OCI-LY3 (cell line): ENCODE measurements around the gene CHFR.

ENCODE experiments used
- H2AFZ ChIP-seq: fragments of 200-600, 300-600 bp; shearing (Covaris generic); 2 replicates; pipeline ENCODE4 v1.6.0; 2014; ENCODE audit warnings: antibody characterized with exemption, low read depth, low read length
- H3K27ac ChIP-seq: fragments of 200-600, 300-600 bp; sonication (generic); 2 replicates; pipeline ENCODE4 v1.5.1; 2014; ENCODE audit warnings: mild to moderate bottlenecking, low read length, moderate library complexity, mixed read lengths
- H3K27me3 ChIP-seq: fragments of 200-600, 300-600 bp; sonication (generic); 2 replicates; pipeline ENCODE4 v1.6.1; 2014; ENCODE audit warnings: low read depth, low read length, mixed read lengths
- H3K36me3 ChIP-seq: fragments of 200-600, 300-600 bp; sonication (generic); replicated peaks from 2 replicates; pipeline ENCODE3; 2014; ENCODE audit warnings: low read depth, low read length, mixed read lengths
- H3K4me1 ChIP-seq: fragments of 300-600, 200-600 bp; sonication (generic); 2 replicates; pipeline ENCODE4 v1.6.1; 2014; ENCODE audit warnings: low read length, mixed read lengths
- H3K4me2 ChIP-seq: fragments of 200-600, 300-600 bp; sonication (generic); 2 replicates; pipeline ENCODE4 v1.6.1; 2014; ENCODE audit warnings: low read length, mixed read lengths
- H3K4me3 ChIP-seq: fragments of 300-600, 200-600 bp; sonication (generic); 2 replicates; pipeline ENCODE4 v1.5.1; 2014; ENCODE audit warnings: antibody characterized with exemption, mild to moderate bottlenecking, low read length, moderate library complexity
- H3K79me2 ChIP-seq: fragments of 300-600, 200-600 bp; shearing (Covaris generic); 2 replicates; pipeline ENCODE4 v1.6.1; 2014; ENCODE audit warnings: mild to moderate bottlenecking, low read length, mixed read lengths
- H3K9ac ChIP-seq: fragments of 300-600, 200-600 bp; shearing (Covaris generic); 2 replicates; pipeline ENCODE4 v1.6.0; 2014; ENCODE audit warnings: mild to moderate bottlenecking, low read length, moderate library complexity
- H3K9me3 ChIP-seq: fragments of 200-600, 300-600 bp; shearing (Covaris generic); 2 replicates; pipeline ENCODE4 v1.6.1; 2014; ENCODE audit warnings: low read length, mixed read lengths; ENCODE audit not compliant: insufficient read depth
- H4K20me1 ChIP-seq: fragments of 200-600, 300-600 bp; sonication (generic); 2 replicates; pipeline ENCODE4 v1.6.1; 2016; ENCODE audit warnings: low read length, mixed read lengths; ENCODE audit not compliant: insufficient read depth
- CTCF ChIP-seq: fragments of 200-600, 300-600 bp; sonication (generic); IDR thresholded peaks from 2 replicates; pipeline ENCODE4 v1.5.1; 2014; ENCODE audit warnings: antibody characterized with exemption, low read length, low read depth
- EZH2phosphoT487 ChIP-seq: fragments of 200-600 bp; shearing (Covaris generic); IDR thresholded peaks from 2 replicates; pipeline ENCODE4 v1.6.1; 2018; ENCODE audit warnings: antibody characterized with exemption, mixed run types, low read depth

Gene CHFR

GRCh38 chr12:132788375-132789098 is 98.9 kb downstream of the CHFR start:
- Histone ChIP-seq H3K9me3 (no peaks in the 10 kb centered on the region), H3K4me1 (no peaks in the 10 kb centered on the region), H3K79me2 (no peaks in the 10 kb centered on the region), H2AFZ (no peak overlapping the region), H3K36me3 (no peaks in the 10 kb centered on the region), H3K9ac (no peak overlapping the region), H3K27me3 (no peaks in the 10 kb centered on the region), H3K4me2 (no peak overlapping the region), H3K4me3 (no peak overlapping the region), H4K20me1 (no peaks in the 10 kb centered on the region), H3K27ac (no peak overlapping the region)
- TF ChIP-seq CTCF: no peak
- TF ChIP-seq EZH2phosphoT487: no peak

- Histone ChIP-seq H3K27me3 (no peaks in the 10 kb centered on the region), H4K20me1 (no peaks in the 10 kb centered on the region), H2AFZ (no peak overlapping the region), H3K36me3 (no peaks in the 10 kb centered on the region), H3K27ac (no peak overlapping the region), H3K4me2 (no peak overlapping the region), H3K9me3 (no peaks in the 10 kb centered on the region), H3K9ac (no peak overlapping the region), H3K4me3 (no peak overlapping the region), H3K79me2 (no peaks in the 10 kb centered on the region), H3K4me1 (no peaks in the 10 kb centered on the region)
- no peak for TF ChIP-seq EZH2phosphoT487
- no peak for TF ChIP-seq CTCF
Measured at GRCh38 chr12:132787877-132788276, 99.5 kb downstream of the CHFR start.

GRCh38 chr12:132786192-132786591 is 101.2 kb downstream of the CHFR start:
- Histone ChIP-seq H3K9me3 (no peaks in the 10 kb centered on the region), H2AFZ (no peak overlapping the region), H3K4me3 (no peak overlapping the region), H3K27ac (no peak overlapping the region), H4K20me1 (no peaks in the 10 kb centered on the region), H3K9ac (no peak overlapping the region), H3K79me2 (no peaks in the 10 kb centered on the region), H3K4me2 (no peak overlapping the region), H3K4me1 (no peaks in the 10 kb centered on the region), H3K36me3 (no peaks in the 10 kb centered on the region), H3K27me3 (no peaks in the 10 kb centered on the region)
- no peak for TF ChIP-seq EZH2phosphoT487
- TF ChIP-seq CTCF: no peak

- no peaks in the 10 kb centered on the region for H4K20me1 ChIP-seq
Measured at GRCh38 chr12:132784580-132784979, 102.8 kb downstream of the CHFR start.

More at GRCh38 chr12:132784580-132784979, 102.8 kb downstream of the CHFR start:
- Histone ChIP-seq H3K9me3 (no peaks in the 10 kb centered on the region), H3K27ac (no peak overlapping the region), H3K36me3 (no peaks in the 10 kb centered on the region), H3K27me3 (no peaks in the 10 kb centered on the region), H2AFZ (no peak overlapping the region), H3K4me1 (no peaks in the 10 kb centered on the region), H3K4me3 (no peak overlapping the region), H3K4me2 (no peak overlapping the region), H3K79me2 (no peaks in the 10 kb centered on the region), H3K9ac (no peak overlapping the region)
- TF ChIP-seq EZH2phosphoT487 (no peak), CTCF (no peak)
